Hepatocyte (in vitro differentiated cells): Measurements from ENCODE around the gene MYO3B. TPM values are rescaled to one million over a fixed set of nuclear protein-coding genes. Genes with fewer than 3 reads are reported as not detected.

Experiments used
- DNase-seq: peaks from one replicate; pipeline ENCODE4 v3.0.0-alpha.2; 2016; ENCODE audit warnings: low spot score
- H2AFZ ChIP-seq: fragments of 200-600 bp; sonication (generic); 2 replicates; pipeline ENCODE4 v1.6.0; 2016; ENCODE audit warnings: antibody characterized with exemption, mild to moderate bottlenecking
- H3K27ac ChIP-seq: fragments of 200-600 bp; sonication (generic); 2 replicates; pipeline ENCODE4 v1.5.1; 2016; ENCODE audit warnings: mild to moderate bottlenecking
- H3K27me3 ChIP-seq: fragments of 200-600 bp; sonication (generic); 2 replicates; pipeline ENCODE4 v1.6.1; 2016
- H3K36me3 ChIP-seq: fragments of 200-600 bp; sonication (generic); replicated peaks from 2 replicates; pipeline ENCODE4 v1.5.1; 2016; ENCODE audit warnings: low read depth; ENCODE audit not compliant: insufficient read depth
- H3K4me1 ChIP-seq: fragments of 200-600 bp; sonication (generic); 2 replicates; pipeline ENCODE4 v1.5.1; 2016; ENCODE audit warnings: mild to moderate bottlenecking, moderate library complexity; ENCODE audit not compliant: insufficient read depth
- H3K4me2 ChIP-seq: fragments of 200-600 bp; sonication (generic); 2 replicates; pipeline ENCODE4 v1.6.0; 2016
- H3K4me3 ChIP-seq: fragments of 200-600 bp; sonication (generic); 2 replicates; pipeline ENCODE4 v1.5.1; 2016; ENCODE audit warnings: mild to moderate bottlenecking
- H3K79me2 ChIP-seq: fragments of 200-600 bp; sonication (generic); 2 replicates; pipeline ENCODE4 v1.6.0; 2017; ENCODE audit warnings: mild to moderate bottlenecking
- H3K9me2 ChIP-seq: fragments of 200-600 bp; sonication (generic); replicated peaks from 2 replicates; pipeline ENCODE4 v1.6.0; 2017; ENCODE audit warnings: mild to moderate bottlenecking; ENCODE audit not compliant: insufficient read depth
- H3K9me3 ChIP-seq: fragments of 200-600 bp; sonication (generic); 2 replicates; pipeline ENCODE4 v1.5.1; 2016; ENCODE audit warnings: low read depth, mild to moderate bottlenecking
- H4K20me1 ChIP-seq: fragments of 200-600 bp; sonication (generic); 2 replicates; pipeline ENCODE4 v1.6.0; 2016; ENCODE audit warnings: mild to moderate bottlenecking; ENCODE audit not compliant: insufficient read depth, poor library complexity, severe bottlenecking
- CTCF ChIP-seq: fragments of 200-600 bp; sonication (generic); IDR thresholded peaks from 2 replicates; pipeline ENCODE4 v1.5.1; 2016; ENCODE audit warnings: antibody characterized with exemption, mild to moderate bottlenecking; ENCODE audit not compliant: poor library complexity
- EZH2 ChIP-seq: fragments of 200-600 bp; sonication (generic); IDR thresholded peaks from 2 replicates; pipeline ENCODE4 v1.6.1; 2016; ENCODE audit warnings: antibody characterized with exemption, mild to moderate bottlenecking, borderline replicate concordance
- EZH2phosphoT487 ChIP-seq: fragments of 200-600 bp; sonication (generic); IDR thresholded peaks from one replicate; pipeline ENCODE4 v1.6.1; 2018; ENCODE audit warnings: antibody characterized with exemption, mild to moderate bottlenecking, low read depth, moderate library complexity; ENCODE audit not compliant: unreplicated experiment, severe bottlenecking
- WGBS: methylation state at CpG from one replicate; pipeline ENCODE4 v1.1.6; 2016; ENCODE audit warnings: low lambda C conversion rate; ENCODE audit errors: missing lambda C conversion rate; 5-methylcytosine and 5-hydroxymethylcytosine counted together
- polyA plus RNA-seq: library from polyadenylated mRNA; unstranded; fragments of >200 nt; fragmentation: Nextera tagmentation; extraction: Ambion mirVana; gene quantifications from 2 replicates; pipeline ENCODE4 v1.2.1, GENCODE V29; 2016
- total RNA-seq: library from RNA; depleted of rRNA; stranded (reverse); fragments of >200 nt; gene quantifications from 2 replicates; pipeline ENCODE4 v1.2.3, GENCODE V29; 2014

Gene MYO3B
- total and polyA plus RNA-seq, 2 experiments from 2014 or later, result 0.63 to 1.1 TPM

DNA sequence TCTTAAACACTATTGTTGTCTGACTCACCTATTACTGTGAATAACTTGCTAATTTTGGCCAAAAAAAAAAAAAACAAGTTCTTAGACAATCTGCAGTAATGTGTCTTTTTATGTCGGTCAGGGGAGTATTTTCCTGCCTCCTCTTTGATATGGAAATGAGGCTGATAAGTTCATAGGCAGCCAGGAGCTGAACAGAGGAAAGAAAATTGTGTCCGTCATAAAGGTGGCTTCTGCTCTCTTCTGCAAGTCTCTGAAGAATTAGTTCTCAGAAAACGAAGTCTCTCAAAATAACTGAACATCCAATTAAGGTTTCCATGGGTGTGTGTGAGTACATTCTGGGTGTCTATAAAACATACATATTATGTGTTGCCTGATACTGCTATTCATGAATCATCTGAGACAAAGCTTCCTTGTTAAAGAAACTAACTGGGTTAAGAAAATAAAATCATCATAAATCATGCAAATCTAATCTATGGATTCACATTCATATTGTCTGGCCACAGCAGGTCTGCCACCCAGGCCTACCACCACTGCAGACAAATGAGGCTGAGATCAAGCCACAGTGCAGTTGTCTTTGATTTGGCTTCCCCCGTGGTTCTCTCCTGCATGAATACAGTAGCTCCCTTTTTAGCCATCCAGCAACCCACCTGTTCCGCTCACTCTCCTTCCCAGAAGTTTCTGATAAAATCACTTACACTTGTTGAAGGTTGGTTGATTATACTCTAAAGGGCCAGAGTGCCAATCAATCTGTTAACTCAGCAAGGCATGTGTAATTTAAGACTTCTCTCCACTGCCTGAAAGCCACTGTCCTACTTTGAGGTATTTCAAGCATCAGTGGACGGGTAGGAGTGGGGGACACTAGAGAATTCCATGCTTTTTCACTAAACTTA, 517.8 kb downstream of the MYO3B start:
- no peaks in the 10 kb centered on the region for H3K27me3 ChIP-seq
- no peaks in the 10 kb centered on the region for H3K9me2 ChIP-seq
- H3K79me2 ChIP-seq, result no peaks in the 10 kb centered on the region
- peak overlapping the region; percentile 10 for H3K4me2 ChIP-seq
- H3K4me3 ChIP-seq, result no peak overlapping the region
- H3K9me3 ChIP-seq, result no peaks in the 10 kb centered on the region
- H4K20me1 ChIP-seq, result no peaks in the 10 kb centered on the region
- H3K4me1 ChIP-seq, result peaks cover 5% of the 10 kb centered on the region
- TF ChIP-seq EZH2 (no peak), CTCF (no peak), EZH2phosphoT487 (no peak)
- DNase-seq, result no peak
- H2AFZ ChIP-seq, result no peak overlapping the region
- no peaks in the 10 kb centered on the region for H3K36me3 ChIP-seq
- no peak overlapping the region for H3K27ac ChIP-seq
- WGBS, result 64% methylated on average over 6 of the region's 6 CpGs

GRCh38 chr2:170696948-170697347, 519.0 kb downstream of the MYO3B start:
- H3K4me2 ChIP-seq, result no peak overlapping the region
- no peak for TF ChIP-seq EZH2
- TF ChIP-seq CTCF, result no peak
- TF ChIP-seq EZH2phosphoT487, result no peak
- H3K4me3 ChIP-seq, result no peak overlapping the region
- no peak for DNase-seq
- 72% methylated on average over 3 of the region's 3 CpGs for WGBS
- no peak overlapping the region for H2AFZ ChIP-seq
- no peaks in the 10 kb centered on the region for H3K9me2 ChIP-seq
- no peaks in the 10 kb centered on the region for H3K36me3 ChIP-seq
- no peak overlapping the region for H3K27ac ChIP-seq
- H3K27me3 ChIP-seq, result no peaks in the 10 kb centered on the region
- H3K4me1 ChIP-seq, result peaks cover 5% of the 10 kb centered on the region
- H3K79me2 ChIP-seq, result no peaks in the 10 kb centered on the region
- no peaks in the 10 kb centered on the region for H4K20me1 ChIP-seq
- no peaks in the 10 kb centered on the region for H3K9me3 ChIP-seq

GRCh38 chr2:170701011-170701410, 523.1 kb downstream of the MYO3B start:
- WGBS, result 62% methylated on average over 4 of the region's 4 CpGs

More at GRCh38 chr2:170701011-170701410, 523.1 kb downstream of the MYO3B start:
- no peaks in the 10 kb centered on the region for H3K36me3 ChIP-seq
- no peaks in the 10 kb centered on the region for H3K9me3 ChIP-seq
- no peak overlapping the region for H3K4me2 ChIP-seq
- H2AFZ ChIP-seq, result no peak overlapping the region
- no peaks in the 10 kb centered on the region for H3K4me1 ChIP-seq
- H3K27me3 ChIP-seq, result no peaks in the 10 kb centered on the region
- H3K27ac ChIP-seq, result no peak overlapping the region
- no peaks in the 10 kb centered on the region for H3K79me2 ChIP-seq
- no peak for DNase-seq
- H3K9me2 ChIP-seq, result no peaks in the 10 kb centered on the region
- no peaks in the 10 kb centered on the region for H4K20me1 ChIP-seq
- no peak overlapping the region for H3K4me3 ChIP-seq
- no peak for TF ChIP-seq CTCF
- TF ChIP-seq EZH2, result no peak
- TF ChIP-seq EZH2phosphoT487, result no peak
